Peyer's patch (tissue), 4 donors: Measurements from ENCODE around the gene MAT2A.

ENCODE experiments used
- CTCF ChIP-seq, 6 experiments: fragments of 450-650 bp in 4 of 6; fragments of 200-600 bp in 2 of 6; sonication (generic) in 1 of 6; IDR thresholded peaks; one replicate each; pipeline ENCODE4 v1.5.1; 2017 to 2019; ENCODE audit warnings: antibody characterized with exemption in 6 of 6, mild to moderate bottlenecking in 3 of 6, moderate library complexity in 1 of 6
- POLR2A ChIP-seq, 2 donors: fragments of 450-650 bp; IDR thresholded peaks; one replicate each; pipeline ENCODE4 v1.5.1; 2017; ENCODE audit warnings: antibody characterized with exemption in 2 of 2, mild to moderate bottlenecking in 2 of 2, moderate library complexity in 2 of 2

DNA sequence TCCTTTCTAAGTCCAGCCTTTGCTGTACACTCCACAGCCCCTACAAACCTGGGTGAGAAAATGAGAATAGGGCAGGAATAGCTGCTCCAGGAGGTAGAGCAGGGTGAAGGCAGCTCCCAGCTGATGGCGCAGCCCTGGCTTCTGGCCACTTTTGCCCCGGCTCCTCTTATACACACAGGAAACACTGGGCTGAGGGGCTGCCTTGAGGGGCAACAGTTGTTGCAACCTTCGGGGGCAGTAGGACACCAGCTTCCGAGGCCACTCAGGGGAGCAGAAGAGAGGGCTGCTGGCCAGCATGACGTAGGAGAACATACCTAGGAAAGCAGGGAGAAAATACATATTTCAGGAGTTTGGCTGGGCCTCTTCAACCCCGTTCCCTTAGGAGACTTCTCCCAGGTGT lies 14.2 kb downstream of the MAT2A start:
- TF ChIP-seq CTCF (IDR thresholded peaks at IDR 0.05), result no peak
- TF ChIP-seq POLR2A (IDR thresholded peaks at IDR 0.05), result no peak
